ENCODE data around the gene PVR. TPM values are rescaled to one million over a fixed set of nuclear protein-coding genes. Genes with fewer than 3 reads are reported as not detected.
"Not testable (repeated sequence)": the region's sequence is repeated elsewhere in the genome, so short reads cannot be mapped to it uniquely, and the experiment has no call there.

PVR gene
- total RNA-seq, 1 experiment from 2014 or later = 52.1 TPM

DNA sequence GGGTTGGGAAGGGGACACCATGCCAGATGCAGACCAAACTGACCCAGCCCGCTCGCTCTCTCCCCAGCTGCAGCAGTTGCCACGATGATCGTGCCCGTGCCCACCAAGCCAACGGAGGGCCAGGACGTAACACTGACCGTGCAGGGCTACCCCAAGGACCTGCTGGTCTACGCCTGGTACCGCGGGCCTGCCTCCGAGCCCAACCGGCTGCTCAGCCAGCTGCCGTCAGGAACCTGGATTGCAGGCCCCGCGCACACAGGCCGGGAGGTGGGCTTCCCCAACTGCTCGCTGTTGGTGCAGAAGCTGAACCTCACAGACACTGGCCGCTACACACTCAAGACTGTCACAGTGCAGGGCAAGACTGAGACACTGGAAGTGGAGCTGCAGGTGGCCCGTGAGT is 64.1 kb downstream of the PVR start:
- no peak for DNase-seq
- intact Hi-C loops (cut with micrococcal nuclease; ENCODE audit: unreplicated experiment) = no loop called here
- CTCF ChIA-PET = no interaction called here
- no peak overlapping the region for H3K27ac ChIP-seq
- no peaks in the 10 kb centered on the region for H4K20me1 ChIP-seq (ENCODE audit: insufficient read depth)
- no peaks in the 10 kb centered on the region for H3K4me1 ChIP-seq (replicated peaks; ENCODE audit: insufficient read depth)
- H3K4me3 ChIP-seq = no peak overlapping the region
- H3K79me2 ChIP-seq (ENCODE audit: low read depth) = no peaks in the 10 kb centered on the region
- H3K9me3 ChIP-seq (ENCODE audit: insufficient read depth, low read depth) = no peaks in the 10 kb centered on the region
- no peaks in the 10 kb centered on the region for H3K27me3 ChIP-seq (ENCODE audit: insufficient read depth, low read depth)
- POLR2A ChIA-PET (ENCODE audit: unreplicated experiment) = no interaction called here
- H3K36me3 ChIP-seq (ENCODE audit: low read depth) = no peaks in the 10 kb centered on the region
- BruUV-seq (replicated peaks) = no TSS peak
- no peak overlapping the region for H2AFZ ChIP-seq
- no peaks in the 10 kb centered on the region for H3K9me2 ChIP-seq (ENCODE audit: insufficient read depth)
- no peak overlapping the region for H3K4me2 ChIP-seq
- H3F3A ChIP-seq (ENCODE audit: insufficient read depth, low read depth) = no peaks in the 10 kb centered on the region; the same call in 1 of the 2 replicates
- TF ChIP-seq EZH2 (IDR thresholded peaks at IDR 0.05; ENCODE audit: low read depth) = no peak
- no peak for TF ChIP-seq CTCF (conservative IDR thresholded peaks at IDR 0.05)

GRCh38 chr19:44708940-44709339 is 65.2 kb downstream of the PVR start:
- no peaks in the 10 kb centered on the region for H3K9me3 ChIP-seq (ENCODE audit: insufficient read depth, low read depth)
- BruUV-seq (replicated peaks) = no TSS peak
- no peak overlapping the region for H3K27ac ChIP-seq
- intact Hi-C loops (cut with micrococcal nuclease; ENCODE audit: unreplicated experiment) = no loop called here
- H3F3A ChIP-seq (ENCODE audit: insufficient read depth, low read depth) = no peaks in the 10 kb centered on the region
- ChIA-PET POLR2A (ENCODE audit: unreplicated experiment) (no interaction called here), CTCF (interaction anchor here (0.6 to 0.7 kb wide), 2 partner anchors 9 to 49 kb away, joined by 3 to 13 read pairs; no protein-coding TSS in a partner anchor)
- no peaks in the 10 kb centered on the region for H3K9me2 ChIP-seq (ENCODE audit: insufficient read depth)
- no peaks in the 10 kb centered on the region for H3K79me2 ChIP-seq (ENCODE audit: low read depth)
- H3K36me3 ChIP-seq (ENCODE audit: low read depth) = no peaks in the 10 kb centered on the region
- H2AFZ ChIP-seq = no peak overlapping the region
- H3K27me3 ChIP-seq (ENCODE audit: insufficient read depth, low read depth) = no peaks in the 10 kb centered on the region
- no peak overlapping the region for H3K4me3 ChIP-seq
- H3K4me2 ChIP-seq = no peak overlapping the region
- TF ChIP-seq CTCF (conservative IDR thresholded peaks at IDR 0.05) (no peak), EZH2 (IDR thresholded peaks at IDR 0.05; ENCODE audit: low read depth) (no peak)
- no peaks in the 10 kb centered on the region for H4K20me1 ChIP-seq (ENCODE audit: insufficient read depth)
- H3K4me1 ChIP-seq (replicated peaks; ENCODE audit: insufficient read depth) = no peaks in the 10 kb centered on the region
- DNase-seq = no peak

GRCh38 chr19:44709434-44710266 is 65.9 kb downstream of the PVR start:
- H2AFZ ChIP-seq; H3K36me3 ChIP-seq (ENCODE audit: low read depth); H3K9me3 ChIP-seq (ENCODE audit: insufficient read depth, low read depth); BruUV-seq (replicated peaks); H3K4me1 ChIP-seq (replicated peaks; ENCODE audit: insufficient read depth); DNase-seq; POLR2A ChIA-PET (ENCODE audit: unreplicated experiment); H3K9me2 ChIP-seq (ENCODE audit: insufficient read depth); intact Hi-C loops (cut with micrococcal nuclease; ENCODE audit: unreplicated experiment); H3K4me3 ChIP-seq; H3K27ac ChIP-seq; H3K27me3 ChIP-seq (ENCODE audit: insufficient read depth, low read depth); H3F3A ChIP-seq (ENCODE audit: insufficient read depth, low read depth); H4K20me1 ChIP-seq (ENCODE audit: insufficient read depth); H3K4me2 ChIP-seq; H3K79me2 ChIP-seq (ENCODE audit: low read depth): not testable (repeated sequence)
- CTCF ChIA-PET = interaction anchor here (0.6 kb wide), 1 partner anchor 9 kb away, joined by 13 read pairs; no protein-coding TSS in a partner anchor
